Measurements from ENCODE around the gene CHEK2. TPM values are rescaled to one million over a fixed set of nuclear protein-coding genes. Genes with fewer than 3 reads are reported as not detected.

CHEK2 gene
- total RNA-seq, 1 experiment from 2014 or later, result 61.1 TPM

GRCh38 chr22:28716686-28717085 lies 24.9 kb downstream of the CHEK2 start:
- no peaks in the 10 kb centered on the region for H3K9me3 Mint-ChIP-seq
- H3K56ac ChIP-seq (ENCODE audit: insufficient read length, low read depth, low read length), result no peak overlapping the region
- no peak for TF ChIP-seq CTCF (conservative IDR thresholded peaks at IDR 0.05)
- H3K23me2 ChIP-seq (ENCODE audit: insufficient read length, low read depth, low read length, poor library complexity, severe bottlenecking), result no peaks in the 10 kb centered on the region
- H3K79me1 ChIP-seq (ENCODE audit: insufficient read depth, low read depth, low read length, poor library complexity, severe bottlenecking), result peaks cover 3% of the 10 kb centered on the region
- no peak overlapping the region for H3K23ac ChIP-seq (ENCODE audit: insufficient read length, low read depth, low read length)
- H3K4ac ChIP-seq (ENCODE audit: low read depth, low read length), result no peak overlapping the region
- H2BK20ac ChIP-seq (ENCODE audit: low read depth, low read length, poor library complexity, severe bottlenecking), result no peak overlapping the region
- no peak overlapping the region for H2BK5ac ChIP-seq (ENCODE audit: insufficient read length, low read length)
- no peaks in the 10 kb centered on the region for H3K79me2 ChIP-seq (ENCODE audit: insufficient read depth, low read length)
- no peak overlapping the region for H3K27ac ChIP-seq (ENCODE audit: insufficient read length, low read depth, low read length)
- no peak overlapping the region for H2AK5ac ChIP-seq (ENCODE audit: insufficient read length, low read length)
- no peak overlapping the region for H2AFZ ChIP-seq (ENCODE audit: low read length)
- no peak overlapping the region for H2BK120ac ChIP-seq (ENCODE audit: low read depth, low read length, poor library complexity, severe bottlenecking)
- no peak overlapping the region for H4K8ac ChIP-seq (replicated peaks; ENCODE audit: insufficient read length, low read depth, low read length)
- no CpG with 5 or more reads among the region's 3 CpGs for WGBS (ENCODE audit: extremely low coverage, insufficient read length, low lambda C conversion rate)
- H3K4me2 ChIP-seq (ENCODE audit: insufficient read depth, insufficient read length, low read length), result no peak overlapping the region
- H3K18ac ChIP-seq (ENCODE audit: insufficient read length, low read depth, low read length), result no peak overlapping the region
- peaks cover 0 to 2% of the 10 kb centered on the region in 2 experiments; a peak in 2 of 4 replicates for H3K4me1 Mint-ChIP-seq
- no peak overlapping the region for H3T11ph ChIP-seq (ENCODE audit: low read length)
- peaks cover 34 to 66% (median 52%) of the 10 kb centered on the region in 3 experiments for H3K36me3 Mint-ChIP-seq (ENCODE audit: insufficient read depth in 1 of 3, low read depth in 3 of 3)
- H3K14ac ChIP-seq (ENCODE audit: insufficient read depth, low read length), result no peak overlapping the region
- H4K5ac ChIP-seq (ENCODE audit: insufficient read length, low read depth, low read length), result no peak overlapping the region
- no peaks in the 10 kb centered on the region for H3K4me1 ChIP-seq (ENCODE audit: insufficient read depth, low read length)
- H2BK15ac ChIP-seq (ENCODE audit: low read depth, low read length), result no peak overlapping the region
- no peak overlapping the region for H3K27ac Mint-ChIP-seq
- no peaks in the 10 kb centered on the region for H3K27me3 ChIP-seq (ENCODE audit: insufficient read depth, low read length)
- no peak for DNase-seq
- H3K9me3 ChIP-seq (ENCODE audit: control insufficient read depth, low read depth, low read length), result no peaks in the 10 kb centered on the region
- no peak overlapping the region for H4K91ac ChIP-seq (ENCODE audit: insufficient read length, low read depth, low read length)
- no peak overlapping the region for H3K9ac ChIP-seq (ENCODE audit: extremely low read depth, insufficient read length, low read length)
- H4K20me1 ChIP-seq (ENCODE audit: control insufficient read depth, insufficient read depth, insufficient read length), result no peaks in the 10 kb centered on the region
- no peak overlapping the region for H2BK12ac ChIP-seq (ENCODE audit: insufficient read length, low read depth, low read length)
- H3K27me3 Mint-ChIP-seq (ENCODE audit: low read depth), result no peaks in the 10 kb centered on the region
- no peak overlapping the region for H3K4me3 Mint-ChIP-seq

All from H9 (cell line).